ENCODE results near the gene FTCD.
"Not testable (repeated sequence)": the region's sequence is repeated elsewhere in the genome, so short reads cannot be mapped to it uniquely, and the experiment has no call there.

FTCD gene

GRCh38 chr21:46183337-46183909, 28.0 kb upstream of the FTCD start:
- H3K27me3 Mint-ChIP-seq; H3K36me3 Mint-ChIP-seq (ENCODE audit: insufficient read depth); H3K9me3 Mint-ChIP-seq; H3K27ac Mint-ChIP-seq; ATAC-seq (replicated peaks); H3K4me1 Mint-ChIP-seq (ENCODE audit: low read depth in 2 of 2); DNase-seq: not testable (repeated sequence)
- H3K4me3 Mint-ChIP-seq: peak overlapping the region; percentile 40 to 55

DNA sequence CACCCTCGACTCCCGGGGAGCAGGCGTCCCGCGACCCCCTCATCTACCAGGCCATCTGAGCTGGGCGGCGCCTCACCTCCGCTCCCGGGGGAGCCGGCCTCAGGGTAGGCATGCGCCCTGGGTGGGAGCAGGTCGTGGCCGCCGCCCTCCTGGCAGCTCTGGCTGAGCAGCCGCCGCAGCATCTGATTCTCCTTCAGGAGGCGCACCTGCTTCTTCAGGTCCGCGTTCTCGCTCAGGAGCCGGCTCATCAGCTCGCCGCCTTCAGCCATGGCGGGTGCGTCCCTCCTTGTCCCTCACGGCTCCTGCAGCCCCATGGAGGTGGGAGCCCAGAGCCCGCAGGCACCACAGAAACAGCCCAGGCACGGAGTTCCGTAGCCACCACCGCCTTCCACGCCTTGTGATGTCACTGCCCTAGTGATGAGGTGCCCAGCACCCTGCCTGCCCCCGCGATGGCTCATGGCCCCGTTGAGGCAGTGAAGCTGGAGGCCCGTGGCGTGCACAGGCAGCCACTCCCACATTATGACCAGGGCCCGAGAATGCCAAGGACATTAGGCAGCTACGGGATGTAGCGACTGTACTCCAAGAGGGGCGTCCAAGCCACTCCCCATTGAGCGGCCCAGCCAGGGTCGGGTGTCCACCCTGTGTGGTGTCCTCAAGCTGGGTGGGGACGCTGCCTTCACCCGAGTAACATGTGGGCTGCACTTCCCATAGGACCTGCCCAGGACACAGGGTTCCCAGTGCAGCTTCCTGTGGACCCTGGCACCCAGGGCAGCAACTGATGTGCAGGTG, 27.4 kb upstream of the FTCD start:
- H3K36me3 Mint-ChIP-seq (ENCODE audit: insufficient read depth): peaks cover 10% of the 10 kb centered on the region
- peaks cover 0 to 7% of the 10 kb centered on the region in 2 donors for H3K4me1 Mint-ChIP-seq (ENCODE audit: low read depth in 2 of 2)
- no peak for ATAC-seq (replicated peaks)
- peak overlapping the region; percentile 40 to 55 for H3K4me3 Mint-ChIP-seq
- H3K9me3 Mint-ChIP-seq: peaks cover 0 to under 1% of the 10 kb centered on the region in 2 donors
- H3K27me3 Mint-ChIP-seq: peaks cover 0 to 9% of the 10 kb centered on the region in 2 donors
- H3K27ac Mint-ChIP-seq: no peak overlapping the region
- DNase-seq: no peak

DNA sequence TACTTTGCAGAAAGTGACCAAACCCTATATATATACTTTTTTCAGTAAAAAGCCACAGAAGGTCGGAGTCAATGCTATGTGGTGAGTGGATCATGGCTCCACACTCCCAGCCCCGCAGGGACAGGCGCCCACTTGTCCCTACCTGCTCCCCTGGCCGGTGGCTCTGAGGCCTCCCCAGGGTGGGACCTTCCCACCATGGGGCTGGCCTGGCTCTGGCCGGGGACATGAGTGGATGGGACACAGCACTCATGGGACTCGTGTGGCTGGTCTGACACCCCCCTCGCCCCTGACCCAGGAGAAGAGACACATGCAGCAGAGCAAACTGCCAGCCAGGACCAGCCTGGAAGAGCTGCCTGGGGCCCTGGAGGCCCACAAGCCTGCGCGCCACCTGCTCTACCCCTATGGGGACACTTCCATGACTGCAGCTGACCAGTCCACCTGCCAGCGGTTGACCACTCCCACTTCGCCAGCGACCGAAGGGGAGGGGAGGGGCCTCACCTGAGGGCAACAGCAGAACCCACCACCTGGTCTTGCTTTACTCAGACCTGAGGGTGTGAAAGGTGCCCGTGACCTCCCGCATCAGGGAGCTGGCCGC, 26.7 kb upstream of the FTCD start:
- Mint-ChIP-seq H3K9me3 (peaks cover 0 to 2% of the 10 kb centered on the region in 2 donors), H3K27me3 (peaks cover 0 to 9% of the 10 kb centered on the region in 2 donors), H3K27ac (no peak overlapping the region), H3K4me1 (ENCODE audit: low read depth in 2 of 2) (peaks cover 0 to 10% of the 10 kb centered on the region in 2 donors), H3K36me3 (ENCODE audit: insufficient read depth) (peaks cover 5% of the 10 kb centered on the region), H3K4me3 (no peak overlapping the region)
- no peak for DNase-seq
- no peak for ATAC-seq (replicated peaks)

DNA sequence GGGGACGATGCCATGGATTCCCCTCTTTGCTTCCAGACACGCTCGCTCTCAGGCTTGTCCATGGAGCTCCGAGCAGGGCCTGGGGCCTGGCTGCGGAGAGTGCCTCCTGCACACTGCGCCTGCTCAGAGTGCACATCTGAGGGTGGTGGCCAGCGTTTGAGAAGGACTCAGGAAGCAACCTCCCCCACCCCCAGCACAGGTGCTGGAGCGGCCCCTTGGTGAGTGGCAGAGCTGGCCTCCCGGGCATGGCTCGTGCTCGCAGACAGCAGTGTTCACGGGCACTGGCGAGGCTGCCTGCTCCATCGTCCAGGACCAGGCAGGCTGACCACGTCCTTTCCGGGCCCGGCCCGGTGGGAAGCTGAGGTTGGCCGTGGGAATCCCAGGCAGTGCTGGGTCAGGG, 26.1 kb upstream of the FTCD start:
- Mint-ChIP-seq H3K27ac (no peak overlapping the region), H3K4me3 (no peak overlapping the region)
- ATAC-seq (replicated peaks): no peak

DNA sequence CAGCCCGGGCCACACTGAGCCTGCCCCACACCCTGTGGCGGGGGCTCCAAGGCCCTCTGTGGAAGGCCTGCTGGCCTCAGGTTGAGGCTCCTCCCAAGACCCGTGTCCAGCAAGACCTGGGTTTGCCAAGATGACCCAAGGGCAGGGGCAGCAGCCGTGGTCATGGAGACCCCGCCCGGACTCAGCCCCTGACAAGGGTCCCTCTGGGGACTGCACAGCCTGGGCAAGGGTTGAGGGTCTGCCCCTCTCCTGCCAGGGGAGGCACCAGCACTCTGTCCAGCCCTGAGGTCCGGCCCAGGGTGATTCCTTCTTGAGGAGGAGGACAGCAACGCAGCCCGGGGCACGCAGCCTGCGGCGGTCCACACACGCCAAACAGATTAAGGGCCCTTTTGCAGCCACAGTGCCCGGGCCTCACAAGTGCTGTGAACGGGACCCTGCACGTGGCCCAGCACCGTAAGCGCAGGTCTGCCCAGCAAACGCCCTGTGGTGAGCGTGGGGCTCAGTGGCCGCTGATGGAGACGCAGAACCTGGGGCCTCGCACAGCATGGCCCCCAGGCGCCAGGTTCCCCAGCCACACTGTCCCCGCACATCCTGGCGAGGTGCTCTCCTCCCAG, 25.5 kb upstream of the FTCD start:
- Mint-ChIP-seq H3K36me3 (ENCODE audit: insufficient read depth) (peaks cover 4% of the 10 kb centered on the region), H3K4me1 (ENCODE audit: low read depth in 2 of 2) (peaks cover 0 to 10% of the 10 kb centered on the region in 2 donors), H3K4me3 (no peak overlapping the region), H3K27ac (no peak overlapping the region), H3K9me3 (peaks cover 0 to 4% of the 10 kb centered on the region in 2 donors), H3K27me3 (peaks cover 0 to 19% of the 10 kb centered on the region in 2 donors)
- no peak for DNase-seq
- no peak for ATAC-seq (replicated peaks)

More for the DNA sequence above, 26.1 kb upstream of the FTCD start:
- Mint-ChIP-seq H3K4me1 (ENCODE audit: low read depth in 2 of 2) (peaks cover 0 to 10% of the 10 kb centered on the region in 2 donors), H3K27me3 (peaks cover 0 to 13% of the 10 kb centered on the region in 2 donors), H3K9me3 (peaks cover 0 to 2% of the 10 kb centered on the region in 2 donors), H3K36me3 (ENCODE audit: insufficient read depth) (peaks cover 4% of the 10 kb centered on the region)
- no peak for DNase-seq

GRCh38 chr21:46180079-46180722, 24.8 kb upstream of the FTCD start:
- peaks cover 0 to 26% of the 10 kb centered on the region in 2 donors for H3K27me3 Mint-ChIP-seq
- peaks cover 4% of the 10 kb centered on the region for H3K36me3 Mint-ChIP-seq (ENCODE audit: insufficient read depth)
- peaks cover 0 to 4% of the 10 kb centered on the region in 2 donors for H3K9me3 Mint-ChIP-seq
- no peak for DNase-seq
- ATAC-seq (replicated peaks): no peak
- no peak overlapping the region for H3K4me3 Mint-ChIP-seq
- H3K27ac Mint-ChIP-seq: no peak overlapping the region
- peaks cover 0 to 10% of the 10 kb centered on the region in 2 donors for H3K4me1 Mint-ChIP-seq (ENCODE audit: low read depth in 2 of 2)

DNA sequence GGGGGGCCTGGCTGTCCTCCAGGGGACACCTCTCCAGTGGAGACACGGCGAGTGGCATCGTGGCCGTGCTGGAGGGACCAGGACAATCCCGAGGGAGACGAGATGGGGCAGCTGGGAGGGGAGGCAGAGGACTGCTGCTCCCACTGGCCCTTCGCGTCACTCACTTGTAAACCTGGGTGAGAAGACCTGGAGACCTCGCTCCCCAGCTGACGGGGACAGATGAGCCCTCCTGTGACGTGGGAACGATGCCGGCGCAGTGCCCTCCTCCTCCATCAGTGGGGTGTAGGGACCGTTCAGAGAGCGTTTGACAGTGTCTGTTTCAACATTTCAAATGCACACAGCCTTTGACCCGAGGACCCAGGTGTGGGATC, 24.3 kb upstream of the FTCD start:
- DNase-seq: no peak
- Mint-ChIP-seq H3K27ac (no peak overlapping the region), H3K36me3 (ENCODE audit: insufficient read depth) (peaks cover 4% of the 10 kb centered on the region), H3K4me3 (no peak overlapping the region), H3K4me1 (ENCODE audit: low read depth in 2 of 2) (peaks cover 0 to 5% of the 10 kb centered on the region in 2 donors), H3K27me3 (peaks cover 5 to 31% of the 10 kb centered on the region in 2 donors), H3K9me3 (peaks cover 0 to 7% of the 10 kb centered on the region in 2 donors)
- ATAC-seq (replicated peaks): no peak

- H3K27me3 Mint-ChIP-seq: peaks cover 10 to 38% of the 10 kb centered on the region in 2 donors
Measured at GRCh38 chr21:46178961-46179360, 23.6 kb upstream of the FTCD start.

GRCh38 chr21:46176443-46177129, 21.2 kb upstream of the FTCD start:
- peaks cover 10 to 53% of the 10 kb centered on the region in 2 donors for H3K27me3 Mint-ChIP-seq
- not testable (repeated sequence) for ATAC-seq (replicated peaks); H3K27ac Mint-ChIP-seq; DNase-seq; H3K4me1 Mint-ChIP-seq (ENCODE audit: low read depth in 2 of 2); H3K4me3 Mint-ChIP-seq; H3K36me3 Mint-ChIP-seq (ENCODE audit: insufficient read depth)
- H3K9me3 Mint-ChIP-seq: peaks cover 0 to 12% of the 10 kb centered on the region in 2 donors

More at GRCh38 chr21:46178961-46179360, 23.6 kb upstream of the FTCD start:
- Mint-ChIP-seq H3K4me3 (no peak overlapping the region), H3K36me3 (ENCODE audit: insufficient read depth) (peaks cover 4% of the 10 kb centered on the region), H3K27ac (no peak overlapping the region), H3K4me1 (ENCODE audit: low read depth in 2 of 2) (peaks cover 0 to 3% of the 10 kb centered on the region in 2 donors), H3K9me3 (peaks cover 0 to 12% of the 10 kb centered on the region in 2 donors)
- no peak for ATAC-seq (replicated peaks)
- no peak for DNase-seq

DNA sequence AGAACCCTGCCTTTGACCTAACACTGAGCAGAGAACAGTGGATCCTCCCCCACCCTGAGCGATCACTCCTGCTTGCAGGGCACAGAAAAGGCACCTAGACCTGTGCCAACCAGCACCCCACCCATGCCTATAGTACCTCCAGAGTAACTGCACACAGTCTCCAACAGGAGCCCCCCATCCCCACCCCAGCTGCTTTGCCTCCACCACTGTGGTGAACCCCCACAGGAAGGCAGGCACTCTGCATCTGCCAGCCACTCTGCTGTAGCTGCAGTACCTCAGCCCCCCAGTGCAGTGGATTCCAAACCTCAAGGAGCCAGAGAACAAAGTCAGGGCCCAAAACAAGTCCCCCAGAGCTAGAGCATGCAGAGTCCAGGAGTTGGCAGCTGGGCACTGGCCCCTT, 18.2 kb upstream of the FTCD start:
- no peak for ATAC-seq (replicated peaks)
- H3K4me3 Mint-ChIP-seq: no peak overlapping the region
- H3K9me3 Mint-ChIP-seq: peaks cover 0 to 12% of the 10 kb centered on the region in 2 donors
- peaks cover 4 to 9% of the 10 kb centered on the region in 2 donors for H3K4me1 Mint-ChIP-seq (ENCODE audit: low read depth in 2 of 2)
- no peaks in the 10 kb centered on the region for H3K36me3 Mint-ChIP-seq (ENCODE audit: insufficient read depth)
- no peak for DNase-seq
- H3K27me3 Mint-ChIP-seq: peaks cover 10 to 55% of the 10 kb centered on the region in 2 donors
- H3K27ac Mint-ChIP-seq: no peak overlapping the region

GRCh38 chr21:46172863-46173528, 17.6 kb upstream of the FTCD start:
- H3K9me3 Mint-ChIP-seq: peaks cover 0 to 12% of the 10 kb centered on the region in 2 donors
- H3K27ac Mint-ChIP-seq: no peak overlapping the region
- H3K36me3 Mint-ChIP-seq (ENCODE audit: insufficient read depth): no peaks in the 10 kb centered on the region
- peaks cover 4 to 9% of the 10 kb centered on the region in 2 donors for H3K4me1 Mint-ChIP-seq (ENCODE audit: low read depth in 2 of 2)
- DNase-seq (no peak), ATAC-seq (replicated peaks) (no peak)
- peaks cover 10 to 55% of the 10 kb centered on the region in 2 donors for H3K27me3 Mint-ChIP-seq
- no peak overlapping the region for H3K4me3 Mint-ChIP-seq
